HG02981 (cell line): Measurements from ENCODE around the gene NRXN2.
A peak's percentile ranks its signal among the peaks of the same experiment; 100 is the strongest.

ENCODE experiments used
- ATAC-seq: cut with Tn5 transposase; IDR thresholded peaks from one replicate; pipeline ENCODE4 v1.9.1; 2021; ENCODE audit warnings: mild to moderate bottlenecking, moderate library complexity; ENCODE audit not compliant: unreplicated experiment

Gene NRXN2

DNA sequence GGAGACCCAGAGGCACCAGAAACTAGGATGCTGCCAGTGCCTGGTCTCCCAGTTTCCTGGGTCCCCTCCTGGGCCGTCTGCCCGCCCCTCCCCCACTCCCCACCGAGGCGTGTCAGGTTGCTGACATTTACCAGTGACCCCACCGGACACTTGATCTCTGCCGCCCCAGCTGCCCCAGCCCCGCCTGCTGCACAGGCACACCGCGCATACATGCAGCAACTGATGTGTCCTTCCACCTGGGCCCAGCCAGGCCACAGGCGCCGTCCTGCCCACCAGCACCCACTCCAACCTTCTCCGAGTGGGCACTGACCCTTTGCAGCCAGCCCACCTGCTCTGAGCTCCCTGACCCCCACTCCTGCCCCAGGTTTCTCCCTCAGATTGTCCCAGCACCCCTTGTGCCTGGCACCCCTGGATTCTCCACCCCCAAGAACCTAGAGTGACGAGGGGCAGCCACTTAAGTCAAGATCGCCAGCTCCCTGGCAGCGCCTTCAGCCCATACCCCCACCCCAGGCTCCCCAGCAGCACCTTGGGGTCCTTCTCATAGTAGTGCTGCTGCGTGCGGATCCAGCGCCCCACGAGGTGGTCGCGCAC lies 36.2 kb upstream of the NRXN2 start:
- no peak for ATAC-seq

DNA sequence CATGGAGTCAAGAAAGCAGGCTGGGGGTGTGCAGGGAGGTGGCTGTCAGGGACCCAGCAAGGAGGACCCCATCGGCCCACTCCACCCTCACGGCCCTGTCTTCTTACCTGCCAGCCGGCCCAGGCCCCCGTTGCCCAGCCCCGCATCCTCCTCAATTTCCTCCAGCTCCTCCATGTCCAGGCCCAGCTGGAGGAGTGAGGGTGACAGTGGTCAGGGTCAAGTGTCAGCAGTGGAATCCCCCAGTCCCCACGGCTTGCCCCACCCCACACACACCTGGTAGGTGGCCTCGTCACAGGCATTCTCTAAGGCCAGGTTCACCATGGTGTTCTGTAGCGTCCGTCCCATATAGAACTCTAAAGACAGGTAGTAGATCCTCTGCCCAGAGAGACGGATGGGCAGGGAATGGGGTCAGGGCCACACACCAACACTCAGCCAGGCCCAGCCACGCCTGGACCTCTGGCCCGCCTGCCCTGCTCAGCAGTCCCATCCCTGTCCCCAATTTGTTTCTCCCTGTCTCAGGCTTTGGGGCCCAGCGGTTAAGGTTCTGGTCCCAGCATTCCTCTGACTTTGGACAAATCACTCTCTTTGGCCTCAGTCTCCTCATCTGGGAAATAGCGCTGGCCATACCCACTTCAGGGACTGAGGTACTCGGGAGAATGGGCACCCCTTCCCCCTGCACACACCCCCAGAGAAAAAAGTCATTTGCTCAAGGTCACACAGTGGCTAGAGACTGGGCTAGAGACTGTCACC lies 35.5 kb upstream of the NRXN2 start:
- ATAC-seq = no peak

DNA sequence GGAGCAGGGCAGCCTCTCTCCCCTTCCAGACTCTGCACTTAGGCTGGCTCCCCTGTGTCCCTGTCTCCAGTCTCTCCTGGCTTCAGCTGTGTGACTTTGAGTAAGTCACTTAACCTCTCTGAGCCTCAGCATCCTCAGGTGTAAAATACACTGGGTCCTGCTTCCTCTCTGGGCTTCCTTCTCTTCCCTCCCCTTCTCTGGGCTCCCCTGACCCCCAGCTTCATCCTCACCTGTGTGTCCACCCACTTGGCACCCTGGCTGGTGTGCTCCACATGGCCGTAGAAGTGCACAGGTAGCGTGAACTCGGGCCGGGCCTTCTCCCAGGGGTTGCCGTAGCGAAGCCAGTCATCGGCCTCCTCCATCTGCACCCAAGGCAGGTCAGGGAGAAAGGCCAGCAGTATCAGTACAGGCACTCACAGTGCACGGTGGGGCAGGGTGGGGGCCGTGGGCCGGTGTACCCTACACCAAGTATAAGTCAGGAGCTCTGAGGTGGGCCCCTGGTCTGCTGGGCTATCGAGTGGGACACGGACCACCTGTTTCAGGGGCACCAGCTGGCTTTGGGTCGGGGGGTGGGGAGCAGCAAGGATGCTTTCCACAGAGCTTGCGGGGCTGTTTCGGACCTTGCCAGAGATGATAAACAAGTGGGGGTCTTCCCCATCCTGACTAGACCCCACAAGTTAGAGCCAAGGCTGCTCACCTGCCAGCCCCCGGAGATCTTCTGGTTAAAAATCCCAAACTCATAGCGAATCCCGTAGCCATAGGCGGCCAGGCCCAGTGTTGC lies 34.7 kb upstream of the NRXN2 start:
- ATAC-seq = no peak

DNA sequence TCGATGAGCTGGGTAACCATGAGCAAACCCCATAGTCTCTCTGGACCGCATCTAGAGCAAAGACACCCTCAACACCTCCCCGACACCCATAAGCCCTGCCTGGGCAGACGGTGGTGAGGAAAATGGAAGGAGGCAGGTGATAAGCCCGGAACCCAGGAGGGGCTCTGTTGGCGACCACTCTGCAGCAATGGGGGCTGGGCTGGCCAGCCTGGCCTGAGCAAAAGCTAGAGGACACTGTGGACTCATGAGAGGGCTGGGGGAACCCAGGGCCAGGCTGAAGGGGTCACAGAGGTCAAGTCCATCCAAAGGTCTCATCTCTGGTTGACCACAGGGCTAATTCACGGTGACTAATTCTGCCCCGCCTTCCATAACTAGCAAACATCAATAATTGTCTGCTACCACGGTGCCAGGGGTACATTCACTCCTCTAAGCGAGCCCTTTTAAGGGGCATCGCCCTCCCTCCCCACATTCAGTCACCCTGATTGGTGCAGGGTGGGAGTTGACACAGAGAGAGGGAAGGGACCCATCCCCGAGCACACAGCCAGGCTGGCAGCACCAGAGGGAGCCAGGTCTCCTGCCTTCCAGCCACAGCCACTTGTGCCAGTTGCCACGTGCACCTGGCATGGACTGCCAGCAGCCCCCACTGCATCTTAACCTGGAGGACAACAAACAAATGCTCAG lies 32.8 kb upstream of the NRXN2 start:
- ATAC-seq = no peak

DNA sequence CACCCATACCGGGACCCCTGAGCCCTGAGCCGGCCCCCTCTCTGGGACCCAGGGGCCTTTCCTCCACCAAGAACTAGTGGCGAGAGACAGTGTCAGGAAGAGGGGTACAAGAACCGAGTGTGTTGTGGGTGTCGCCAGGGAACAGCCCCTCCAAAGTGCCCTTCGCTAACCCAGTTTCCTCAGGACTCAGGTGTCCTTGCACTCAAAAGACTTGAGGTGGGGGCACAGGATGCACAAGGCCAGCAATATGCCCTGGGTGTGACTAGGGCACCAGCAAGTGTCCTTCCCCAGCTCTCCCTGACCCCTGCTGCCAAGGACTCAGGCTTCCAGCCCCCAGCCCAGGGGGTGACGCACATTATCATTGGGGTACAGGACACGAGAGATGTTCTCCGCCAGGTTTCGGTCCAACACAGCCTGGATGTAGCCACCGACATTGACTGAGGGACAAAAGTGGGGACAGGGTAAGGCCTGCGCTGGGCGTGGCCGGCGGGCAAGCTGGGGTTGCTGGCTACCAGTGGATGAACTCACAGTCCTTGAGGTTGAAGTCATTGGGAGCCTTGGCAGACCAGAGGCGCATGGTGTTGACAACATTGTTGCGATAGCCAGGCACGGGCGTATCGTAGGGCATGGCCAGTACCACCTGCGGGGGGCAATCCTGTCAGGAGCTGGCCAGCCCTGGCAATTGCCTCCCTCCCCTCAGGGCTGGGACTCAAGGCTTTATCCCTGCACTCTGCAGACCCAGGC lies 32.1 kb upstream of the NRXN2 start:
- no peak for ATAC-seq

DNA sequence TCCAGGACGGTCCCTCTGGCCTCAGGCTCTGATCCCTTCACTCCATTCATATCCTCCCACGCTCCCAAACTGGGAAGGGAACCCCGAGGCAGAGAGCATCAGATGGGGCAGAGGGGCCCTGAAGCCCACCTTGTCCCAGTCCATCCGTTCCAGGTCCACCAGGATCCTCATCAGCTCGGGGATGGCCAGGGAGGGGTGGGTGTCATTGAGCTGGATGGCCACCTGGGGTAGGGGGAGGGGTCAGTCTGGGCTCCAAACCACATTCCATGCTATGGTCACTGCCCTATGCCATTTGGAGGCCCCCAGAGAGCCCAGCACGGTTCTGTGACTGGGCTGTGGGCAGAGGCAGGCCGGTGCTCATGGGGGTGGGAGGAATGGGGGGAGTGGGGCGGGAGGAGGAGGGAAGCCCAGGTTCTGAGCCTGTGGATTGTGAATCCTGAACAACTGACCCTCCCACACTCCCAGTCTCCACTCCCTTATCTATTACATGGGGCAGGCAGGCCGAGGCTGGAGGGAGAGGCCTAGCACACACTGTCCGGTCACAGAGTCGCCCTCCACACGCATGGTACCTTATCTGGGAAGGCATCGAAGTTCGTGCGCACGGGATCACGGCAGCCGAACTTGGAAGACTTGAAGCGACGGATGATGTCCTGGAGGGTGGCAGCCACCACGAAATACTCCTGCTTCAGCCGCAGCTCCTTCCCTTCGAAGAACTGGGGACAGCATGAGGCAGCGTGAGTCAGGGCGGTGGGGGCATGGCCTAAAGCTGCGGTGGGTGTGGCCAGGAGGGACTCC lies 31.3 kb upstream of the NRXN2 start:
- no peak for ATAC-seq

DNA sequence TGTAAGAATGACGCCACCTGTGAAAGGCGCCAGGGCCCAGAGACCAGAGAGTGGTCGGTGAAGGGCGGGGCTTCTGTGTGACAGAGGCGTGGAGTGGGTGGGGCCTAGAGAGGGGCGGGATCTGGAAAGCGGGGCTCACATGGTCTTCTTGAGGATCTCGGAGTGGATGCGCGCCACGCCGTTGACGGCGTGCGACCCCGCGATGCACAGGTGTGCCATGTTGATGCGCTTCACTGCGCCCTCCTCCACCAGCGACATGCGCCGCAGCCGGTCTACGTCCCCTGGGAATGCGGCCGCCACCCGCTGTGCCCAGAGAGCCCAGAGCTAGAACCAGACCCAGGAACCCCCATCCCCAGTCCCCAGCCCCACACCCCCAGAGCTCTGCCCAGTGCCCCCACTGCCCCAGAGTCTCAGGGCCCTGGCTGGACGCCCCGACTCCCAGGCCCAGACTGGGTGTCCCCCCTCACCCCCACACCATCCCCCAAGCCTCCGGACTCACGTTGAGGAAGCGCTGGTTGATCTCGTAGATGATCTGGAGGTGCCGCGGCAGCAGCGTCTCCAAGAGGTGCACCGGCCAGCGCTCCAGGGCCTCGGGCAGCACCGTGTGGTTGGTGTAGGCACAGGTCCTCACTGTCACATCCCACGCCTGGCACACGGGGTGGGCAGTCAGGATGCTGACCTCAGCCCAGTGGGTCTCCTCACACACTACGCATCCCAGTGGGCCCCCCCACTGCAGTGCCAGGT lies 30.6 kb upstream of the NRXN2 start:
- ATAC-seq = no peak

DNA sequence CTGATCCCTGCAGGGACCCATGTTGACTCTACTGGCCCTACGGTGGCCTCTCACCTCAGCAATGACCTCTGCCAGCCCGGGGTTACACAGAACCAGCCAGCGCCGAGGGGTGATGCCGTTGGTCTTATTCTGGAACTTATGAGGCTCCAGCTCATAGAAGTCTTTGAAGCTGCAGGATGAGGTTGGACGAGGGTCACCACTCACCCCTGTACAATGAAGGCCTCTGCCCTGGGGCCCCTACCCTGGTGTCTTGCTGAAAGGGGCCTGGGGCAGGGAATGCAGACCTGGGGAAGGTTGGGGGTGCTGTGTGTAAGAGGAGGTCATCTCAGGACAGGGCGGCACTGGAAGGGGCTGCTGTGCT lies 30.0 kb upstream of the NRXN2 start:
- no peak for ATAC-seq

DNA sequence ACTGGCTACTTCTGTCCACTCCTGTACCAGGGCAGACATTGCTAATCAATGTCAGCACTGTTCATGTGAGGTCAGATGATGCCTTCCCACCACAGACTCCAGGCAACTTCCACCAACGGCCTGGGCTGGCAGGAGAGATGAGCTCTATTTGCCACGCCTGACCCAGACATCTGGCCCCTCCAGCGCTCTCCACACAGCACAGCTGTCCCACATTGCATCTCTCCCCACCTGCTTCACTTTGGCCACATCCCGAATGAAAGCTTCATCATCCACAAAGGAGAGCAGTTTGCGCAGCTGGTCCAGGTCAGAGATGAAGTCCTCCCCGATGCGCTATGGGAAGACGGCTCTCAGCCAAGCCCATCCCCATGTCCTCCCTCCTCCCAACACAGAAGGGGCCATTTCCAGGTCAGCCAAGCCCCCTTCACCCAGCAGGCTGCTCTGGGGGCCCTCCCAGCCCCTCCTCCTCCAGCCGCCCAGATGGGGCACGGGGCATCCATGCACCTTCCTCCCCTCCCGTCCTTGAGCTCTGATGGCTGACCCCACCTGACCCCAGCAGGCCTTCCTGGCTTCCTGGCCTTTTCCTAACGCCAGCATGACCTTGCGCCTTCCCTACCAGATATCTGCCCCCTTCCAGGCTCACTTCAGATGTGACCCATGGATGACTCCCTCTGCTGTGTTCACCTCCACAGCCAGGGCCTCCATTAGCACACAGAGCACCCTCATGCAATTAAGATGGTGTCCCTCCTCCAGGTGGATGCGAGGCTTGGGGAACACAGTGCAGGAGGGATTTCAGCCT lies 29.4 kb upstream of the NRXN2 start:
- ATAC-seq = no peak

DNA sequence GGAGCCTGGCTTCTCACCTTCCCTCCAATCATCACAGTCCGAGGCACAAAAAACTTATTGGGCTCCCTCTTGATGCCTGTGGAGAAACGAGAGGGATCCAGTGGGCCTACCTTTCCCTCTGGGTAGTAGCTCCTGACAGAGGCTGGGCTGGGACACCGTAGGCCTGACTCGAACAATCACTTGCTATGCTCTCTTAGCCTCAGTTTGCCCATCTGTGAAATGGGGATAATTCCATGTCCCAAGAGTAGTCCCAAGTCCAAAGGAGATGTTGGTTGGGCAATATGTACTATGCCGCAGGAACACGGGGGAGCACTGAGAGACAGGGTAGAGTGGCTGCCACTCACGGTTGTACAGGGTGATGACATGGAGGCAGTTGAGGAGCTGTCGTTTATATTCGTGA lies 28.6 kb upstream of the NRXN2 start:
- ATAC-seq = no peak

DNA sequence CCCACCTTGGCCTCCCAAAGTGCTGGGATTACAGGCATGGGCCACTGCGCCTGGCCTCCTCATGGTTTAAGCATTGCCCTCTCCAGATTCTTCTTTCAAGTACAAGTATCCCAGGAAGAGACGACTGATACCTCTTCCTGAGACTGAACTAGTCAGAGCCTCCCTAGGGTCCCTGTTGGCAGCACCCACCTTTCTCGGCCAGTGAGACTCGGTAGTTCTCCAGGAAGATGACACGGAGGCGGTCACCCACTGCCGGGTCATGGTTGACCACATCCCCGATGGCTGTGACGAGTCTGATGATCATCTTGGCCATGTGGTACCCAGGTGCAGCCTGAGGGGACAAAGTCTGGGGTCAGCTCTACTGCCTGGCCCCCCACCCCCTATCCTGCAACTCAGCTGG lies 28.1 kb upstream of the NRXN2 start:
- ATAC-seq = no peak

DNA sequence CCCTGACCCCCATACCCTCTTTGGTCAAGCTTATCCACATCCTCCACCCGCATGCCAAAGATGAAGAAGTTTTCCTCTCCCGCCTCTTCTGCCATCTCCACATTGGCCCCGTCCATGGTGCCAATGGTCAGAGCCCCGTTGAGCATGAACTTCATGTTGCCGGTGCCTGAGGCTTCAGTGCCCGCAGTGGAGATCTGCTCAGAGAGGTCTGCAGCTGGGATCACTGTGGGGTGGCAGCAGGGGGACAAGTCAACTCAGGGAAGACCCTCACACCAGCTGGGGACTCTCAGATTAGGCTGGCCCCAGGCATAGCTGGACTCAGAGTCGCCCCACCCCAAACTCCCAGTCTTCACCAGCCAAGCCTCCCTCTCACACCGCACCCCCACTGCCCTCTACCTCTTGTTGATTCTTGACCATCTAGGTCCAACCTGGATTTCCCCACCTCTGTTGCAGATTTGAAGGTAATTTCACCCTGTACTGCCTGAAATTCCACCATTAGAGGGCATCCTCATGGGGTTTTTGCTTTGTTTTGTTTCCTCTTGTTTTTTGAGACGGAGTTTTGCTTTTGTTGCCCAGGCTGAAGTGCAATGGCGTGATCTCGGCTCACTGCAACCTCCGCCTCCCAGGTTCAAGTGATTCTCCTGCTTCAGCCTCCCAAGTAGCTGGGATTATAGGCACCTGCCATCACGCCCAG lies 27.5 kb upstream of the NRXN2 start:
- no peak for ATAC-seq

DNA sequence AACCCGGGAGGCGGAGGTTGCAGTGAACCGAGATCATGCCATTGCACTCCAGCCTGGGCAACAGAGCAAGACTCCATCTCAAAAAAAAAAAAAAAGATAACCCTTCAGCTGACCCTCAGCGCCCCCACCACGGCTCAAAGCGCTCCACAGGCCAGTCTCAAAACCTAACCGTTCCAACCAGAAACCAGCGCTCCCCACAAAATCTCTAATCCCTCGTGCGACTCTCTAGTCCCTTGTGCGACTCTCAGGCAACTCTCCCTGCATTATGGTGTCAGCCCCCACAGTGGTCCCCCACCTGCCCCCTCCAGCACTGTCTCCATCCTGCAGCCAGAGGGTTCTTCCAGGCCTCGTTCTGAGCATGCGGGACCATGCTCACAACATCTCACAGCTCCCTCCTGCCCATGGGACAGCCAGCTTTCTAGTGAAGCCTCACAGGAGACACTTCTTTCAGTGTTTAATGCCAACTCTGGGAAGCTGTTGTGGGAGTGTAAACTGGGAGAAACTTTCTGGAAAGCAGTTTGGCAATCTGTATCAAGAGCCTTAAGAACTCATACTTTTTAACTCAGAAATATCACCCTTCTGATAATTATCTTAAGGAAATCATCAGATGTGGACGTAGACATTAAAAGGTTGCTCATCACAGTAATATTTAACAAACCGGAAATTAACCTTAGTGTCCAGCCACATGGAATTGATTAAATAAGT lies 25.1 kb upstream of the NRXN2 start:
- no peak for ATAC-seq

DNA sequence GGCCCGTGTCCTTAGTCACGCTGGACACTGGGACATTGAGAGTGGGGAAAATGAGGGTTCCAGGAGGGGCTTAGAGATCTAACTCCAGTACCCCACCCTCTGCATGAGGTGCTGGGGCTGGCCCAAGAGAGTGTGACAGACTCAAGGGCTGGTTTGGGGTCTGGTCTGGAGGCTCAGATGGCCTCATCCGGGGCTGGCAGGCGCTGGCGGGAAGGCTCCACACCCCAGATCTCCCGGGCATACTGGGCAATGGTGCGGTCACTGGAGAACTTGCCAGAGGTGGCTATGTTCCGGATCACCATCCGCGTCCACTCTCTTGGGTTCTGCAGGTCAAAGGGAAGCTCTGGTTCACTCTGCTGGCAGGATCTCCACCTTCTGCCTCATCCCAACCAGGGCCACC lies 23.5 kb upstream of the NRXN2 start:
- no peak for ATAC-seq

DNA sequence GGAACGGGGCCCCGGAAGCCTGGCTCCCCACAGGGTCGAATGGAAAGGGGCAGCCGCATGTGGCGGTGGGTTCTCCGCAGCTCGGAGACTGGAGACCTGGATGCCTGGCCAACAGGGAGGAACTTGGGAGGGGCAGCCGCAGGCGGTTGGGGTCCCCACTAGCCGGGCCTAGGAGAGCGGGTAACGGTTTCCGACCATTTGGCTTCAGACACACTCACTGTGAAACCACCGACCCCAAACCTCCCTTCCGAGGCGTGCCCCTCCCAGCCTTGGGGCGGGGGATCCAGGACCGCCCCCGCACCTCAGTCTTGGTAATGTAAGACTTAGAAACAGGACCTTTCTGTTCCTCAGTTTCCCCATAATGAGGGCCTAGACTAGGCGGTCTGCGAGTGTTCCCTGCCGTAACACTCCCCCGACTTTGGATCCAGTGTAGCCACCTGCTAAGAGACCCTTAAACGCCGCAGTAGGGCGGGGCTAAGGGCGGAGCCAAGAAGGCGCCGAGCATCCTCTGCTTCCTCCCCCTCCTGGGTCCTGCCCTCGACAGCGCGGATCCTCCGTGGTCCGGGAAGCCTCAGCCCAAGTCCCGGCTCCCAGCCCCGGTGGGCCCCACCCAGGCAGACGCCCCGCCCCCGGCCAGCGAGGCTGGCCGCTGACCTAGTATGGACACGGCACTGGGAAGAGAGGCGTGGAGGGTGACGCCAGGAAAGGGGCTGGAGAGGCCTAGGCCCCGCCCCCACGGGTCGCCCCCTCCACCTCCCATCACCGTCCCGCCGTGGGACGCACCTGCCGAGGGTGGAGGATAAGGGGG lies 22.7 kb upstream of the NRXN2 start:
- peak; percentile 28 for ATAC-seq

DNA sequence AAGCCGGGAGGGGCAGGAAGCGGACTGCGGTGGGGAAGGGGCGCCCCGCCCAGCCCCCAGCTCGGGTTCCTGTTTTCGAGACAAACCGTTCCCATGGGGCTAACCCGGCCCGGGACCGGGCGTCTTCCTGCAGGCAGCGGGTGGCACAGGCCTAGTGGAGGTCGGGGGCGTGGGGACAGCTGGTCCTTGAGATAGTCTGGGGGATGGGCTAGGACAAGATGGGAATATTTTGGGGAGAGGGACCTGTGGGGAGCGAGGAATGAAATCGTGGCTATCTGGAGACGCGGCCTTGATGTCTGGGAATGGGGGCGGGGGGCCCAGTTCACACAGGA lies 22.2 kb upstream of the NRXN2 start:
- ATAC-seq = no peak
